Activated T-helper 1 cell treated with anti-CD3 and anti-CD28 coated beads, Interleukin-2, amount 50 U/mL, for 16 hours (primary cell): ENCODE results near the gene NR2C1.
A peak's percentile ranks its signal among the peaks of the same experiment; 100 is the strongest.
"Not testable (repeated sequence)": the region's sequence is repeated elsewhere in the genome, so short reads cannot be mapped to it uniquely, and the experiment has no call there.

Source experiments
- DNase-seq, 2 donors: peaks; one replicate each; pipeline ENCODE4 v3.0.0-alpha.2; 2020; ENCODE audit warnings: low read depth in 1 of 2, low spot score in 1 of 2

NR2C1 gene

DNA sequence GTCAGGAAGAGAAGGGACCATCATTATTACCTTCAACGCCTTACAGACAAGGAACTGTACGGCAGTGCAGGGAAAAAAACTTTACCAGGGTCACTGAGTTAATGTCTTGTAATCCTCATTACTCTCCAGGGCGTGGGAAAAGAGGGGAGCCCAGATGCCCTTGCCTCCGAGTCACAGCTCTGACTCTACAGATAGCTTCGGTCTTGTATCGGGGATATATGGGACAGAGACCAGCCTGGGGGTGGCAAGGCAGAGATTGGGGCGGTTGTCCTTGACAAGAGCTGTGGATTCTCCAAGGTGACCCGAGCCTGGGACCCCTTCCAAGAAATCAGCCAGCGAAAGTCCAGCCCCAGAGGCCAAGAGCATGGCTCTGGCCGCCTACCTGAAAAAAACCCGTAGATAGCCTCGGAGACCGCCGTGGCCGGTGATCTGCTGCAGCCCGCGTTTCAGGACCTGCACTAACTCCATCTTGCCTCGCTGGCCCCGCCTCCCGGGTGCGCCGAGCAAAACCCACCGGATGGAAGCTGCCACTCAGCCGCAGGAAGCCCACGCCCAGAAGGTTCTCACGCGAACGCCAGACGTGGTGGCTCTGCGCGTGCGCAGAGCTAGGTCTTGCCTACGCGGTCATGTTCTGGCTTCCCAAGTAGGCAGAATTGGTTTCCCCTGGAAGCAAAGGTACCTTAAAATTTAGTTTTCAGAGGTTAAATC is 70.1 kb downstream of the NR2C1 start, which contains the start of gene NDUFA12:
TSS of gene NDUFA12 (minus strand) at position 485 of the 708 bp plus-strand sequence. CDS start at position 468, 17 bp downstream.
- DNase-seq = peak; percentile 88 to 91

DNA sequence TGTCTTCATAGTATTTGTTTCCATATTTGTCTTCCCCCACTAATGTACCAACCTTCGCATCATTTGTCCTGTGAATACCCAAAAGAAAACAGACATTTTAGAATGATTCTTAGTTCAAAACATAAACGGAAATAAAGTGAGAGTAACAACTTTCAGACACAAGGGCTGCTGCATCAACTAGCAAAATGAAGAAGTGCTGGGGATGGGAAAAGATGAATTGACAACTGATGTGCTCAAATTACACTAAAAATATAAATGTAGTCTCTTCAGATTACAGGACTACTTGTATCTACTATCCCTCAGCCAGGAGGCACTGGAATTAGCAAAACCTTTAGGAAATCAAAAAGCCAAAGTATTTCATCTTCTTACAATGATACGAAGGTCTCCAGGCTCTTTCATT is 70.7 kb downstream of the NR2C1 start:
- no peak for DNase-seq

DNA sequence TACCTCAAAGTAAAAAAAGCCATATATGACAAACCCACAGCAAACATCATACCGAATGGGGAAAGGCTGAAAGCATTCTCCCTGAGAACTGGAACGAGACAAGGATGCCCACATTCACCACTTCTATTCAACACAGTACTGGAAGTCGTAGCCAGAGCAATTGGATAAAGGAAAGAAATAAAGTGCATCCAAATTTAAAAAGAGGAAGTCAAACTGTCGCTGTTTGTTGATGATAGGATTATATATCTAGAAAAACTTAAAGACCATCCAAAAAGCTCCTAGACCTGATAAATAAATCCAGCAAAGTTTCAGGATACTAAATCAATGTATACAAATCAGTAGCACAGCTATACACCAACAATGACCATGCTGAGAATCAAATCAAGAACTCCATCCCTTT is 75.1 kb downstream of the NR2C1 start:
- no peak for DNase-seq

DNA sequence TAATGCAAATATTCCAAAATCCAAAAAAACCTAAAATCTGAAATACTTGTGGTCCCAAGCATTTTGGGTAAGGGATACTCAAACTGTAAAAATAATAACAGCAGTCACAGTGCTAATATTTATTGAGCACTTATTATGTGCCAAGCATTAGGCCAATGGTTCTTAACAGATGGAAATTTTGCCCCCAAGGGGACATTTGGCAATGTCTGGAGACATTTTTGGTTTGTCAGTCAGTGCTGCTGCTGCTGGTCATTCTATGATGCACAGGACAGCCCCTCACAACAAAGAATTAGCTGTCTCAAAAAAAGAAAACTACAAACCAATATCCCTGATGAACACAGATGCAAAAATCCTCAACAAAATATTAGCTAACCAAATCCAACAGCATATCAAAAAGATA is 75.7 kb downstream of the NR2C1 start:
- DNase-seq = no peak

DNA sequence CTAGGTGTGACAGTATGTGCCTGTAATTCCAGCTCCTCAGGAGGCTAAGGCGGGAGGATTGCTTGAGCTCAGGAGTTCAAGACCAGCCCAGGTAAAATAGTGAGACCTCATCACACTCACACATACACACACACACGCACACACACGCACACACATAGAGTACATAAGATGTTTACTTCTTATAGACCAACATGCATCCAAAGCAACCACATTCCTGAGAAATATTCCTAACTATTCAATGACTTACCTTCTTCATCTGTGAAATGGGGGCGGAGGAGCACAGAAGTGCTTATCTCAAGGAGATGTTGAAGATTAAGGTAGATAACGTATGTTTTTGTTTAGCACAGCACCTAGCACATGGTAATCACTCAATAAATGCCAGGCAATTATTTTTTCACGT is 76.4 kb downstream of the NR2C1 start:
- no peak for DNase-seq

DNA sequence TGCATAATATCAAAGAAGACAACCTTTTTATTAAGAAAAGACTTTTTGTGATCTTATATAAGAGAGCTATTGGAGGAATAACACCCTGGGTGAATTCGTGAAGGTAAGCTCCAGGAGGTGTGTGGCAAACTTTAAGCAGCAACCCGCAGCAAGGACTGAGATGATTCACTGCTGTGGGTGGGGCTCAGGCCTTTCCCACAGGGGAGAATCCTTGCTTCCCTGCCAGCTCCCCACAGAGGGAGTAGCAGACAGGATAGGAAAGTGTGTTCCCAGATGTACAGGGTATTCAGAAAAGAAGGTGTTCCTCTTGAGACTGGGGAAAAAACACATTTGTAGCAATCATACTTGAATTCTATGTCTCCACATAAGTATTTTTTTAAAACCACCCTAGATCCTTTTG is 79.1 kb downstream of the NR2C1 start:
- no peak for DNase-seq

DNA sequence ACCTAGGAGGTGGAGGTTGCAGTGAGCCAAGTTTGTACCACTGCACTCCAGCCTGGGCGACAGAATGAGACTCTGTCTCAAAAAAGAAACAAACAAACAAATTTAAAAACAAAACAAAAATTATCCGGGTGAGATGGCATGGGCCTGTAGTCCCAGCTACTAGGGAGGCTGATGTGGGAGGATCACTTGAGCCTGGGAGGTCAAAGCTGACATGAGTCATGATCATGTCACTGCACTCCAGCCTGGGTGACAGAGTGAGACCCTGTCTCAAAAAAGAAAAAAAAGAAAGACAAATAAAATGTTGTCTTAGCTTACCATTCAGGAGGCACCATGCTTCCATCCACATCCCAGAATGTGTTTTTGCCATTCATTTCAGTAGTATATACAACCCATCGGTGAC is 79.6 kb downstream of the NR2C1 start:
- DNase-seq = not testable (repeated sequence)

DNA sequence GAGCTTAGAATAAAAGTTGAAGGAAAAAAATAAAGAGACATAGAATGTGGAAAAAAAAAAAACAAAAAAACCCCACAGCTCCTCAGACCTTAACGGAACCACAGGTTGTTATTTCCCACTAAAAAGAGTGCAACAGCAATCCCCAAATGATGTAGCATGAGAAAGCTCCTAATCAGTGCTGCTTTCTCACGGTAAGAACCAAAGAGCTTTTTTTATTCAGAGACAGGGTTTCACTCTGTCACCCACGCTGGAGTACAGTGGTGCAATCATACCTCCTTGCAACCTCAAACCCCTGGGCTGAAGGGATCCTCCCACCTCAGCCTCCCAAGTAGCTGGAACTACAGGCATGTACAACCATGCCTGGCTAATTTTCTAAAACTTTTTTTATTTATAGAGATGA is 83.2 kb downstream of the NR2C1 start:
- no peak for DNase-seq

DNA sequence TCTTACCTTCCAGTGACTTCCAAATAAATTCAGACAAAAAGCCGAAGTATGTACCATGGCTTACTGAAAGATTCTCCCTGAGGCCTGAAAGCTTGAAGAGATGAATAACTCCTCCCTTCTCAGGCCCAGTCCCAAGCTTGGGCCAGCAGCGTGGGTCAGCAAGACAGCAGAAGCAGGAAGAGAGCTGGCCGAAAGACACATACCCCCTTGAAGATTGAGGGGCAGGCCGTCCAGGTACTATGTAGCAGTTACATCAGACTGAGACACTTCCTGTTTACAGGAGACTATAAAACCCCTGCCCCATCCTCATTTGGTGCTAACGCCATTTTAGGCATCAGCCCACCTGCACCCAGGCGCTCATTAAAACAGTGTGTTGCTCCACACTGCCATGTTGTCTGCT is 84.9 kb downstream of the NR2C1 start:
- DNase-seq = no peak

DNA sequence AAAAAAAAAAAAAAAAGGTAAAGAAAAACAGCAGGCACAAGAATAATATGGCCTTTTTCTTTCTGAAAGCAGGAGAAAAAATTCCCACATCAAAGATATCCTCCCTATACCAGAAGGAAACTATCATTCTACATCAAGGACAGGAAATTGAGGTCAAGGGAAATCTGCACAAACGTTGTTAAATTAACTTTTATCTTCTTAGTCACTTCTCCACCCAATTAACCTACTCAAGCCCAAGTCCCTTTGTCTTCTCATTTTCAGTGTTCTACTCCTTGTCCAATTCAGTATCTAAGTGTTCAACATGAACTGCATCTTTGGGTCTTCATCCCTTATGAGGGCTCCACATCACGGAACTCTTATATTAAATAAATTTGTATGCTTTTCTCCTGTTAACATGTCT is 85.6 kb downstream of the NR2C1 start:
- DNase-seq = no peak

DNA sequence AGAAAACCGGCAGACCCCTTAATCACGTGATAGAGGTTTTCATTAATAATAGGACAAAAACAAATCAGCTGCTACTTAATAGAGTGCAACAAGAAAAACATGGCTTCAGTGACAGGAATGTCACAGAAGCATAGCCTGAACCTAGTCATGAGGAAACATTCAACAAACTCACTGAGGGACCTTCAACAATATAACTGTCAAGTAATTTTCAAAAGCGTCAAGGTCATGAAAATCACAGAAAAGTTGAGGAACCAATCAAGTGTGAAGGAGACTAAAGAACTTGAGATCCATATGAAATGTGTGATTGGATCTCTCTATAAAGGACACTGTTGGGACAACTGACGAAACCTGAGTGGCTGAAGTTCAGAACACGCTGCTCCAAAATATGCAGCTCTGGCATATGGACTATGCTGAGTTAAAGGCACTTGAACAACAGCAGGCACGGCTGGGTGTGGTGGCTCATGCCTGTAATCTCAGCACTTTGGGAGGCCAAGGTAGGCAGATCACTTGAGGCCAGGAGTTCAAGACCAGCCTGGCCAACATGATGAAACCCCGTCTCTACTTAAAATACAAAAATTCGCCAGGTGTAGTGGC is 86.2 kb downstream of the NR2C1 start:
- no peak for DNase-seq

DNA sequence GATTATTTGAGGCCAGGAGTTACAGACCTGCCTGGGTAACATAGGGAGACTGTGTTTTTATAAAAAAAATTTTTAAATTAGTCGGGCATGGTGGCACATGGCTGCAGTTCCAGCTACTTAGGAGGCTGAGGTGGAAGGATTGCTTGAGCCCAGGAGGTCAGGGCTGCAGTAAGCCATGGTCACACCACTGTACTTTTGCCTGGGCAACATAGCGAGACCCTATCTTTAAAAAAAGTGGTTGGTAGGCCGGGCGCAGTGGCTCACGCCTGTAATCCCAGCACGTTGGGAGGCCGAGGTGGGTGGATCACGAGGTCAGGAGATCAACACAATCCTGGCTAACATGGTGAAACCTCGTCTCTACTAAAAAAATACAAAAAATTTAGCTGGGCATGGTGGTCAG is 88.3 kb downstream of the NR2C1 start:
- not testable (repeated sequence) for DNase-seq

DNA sequence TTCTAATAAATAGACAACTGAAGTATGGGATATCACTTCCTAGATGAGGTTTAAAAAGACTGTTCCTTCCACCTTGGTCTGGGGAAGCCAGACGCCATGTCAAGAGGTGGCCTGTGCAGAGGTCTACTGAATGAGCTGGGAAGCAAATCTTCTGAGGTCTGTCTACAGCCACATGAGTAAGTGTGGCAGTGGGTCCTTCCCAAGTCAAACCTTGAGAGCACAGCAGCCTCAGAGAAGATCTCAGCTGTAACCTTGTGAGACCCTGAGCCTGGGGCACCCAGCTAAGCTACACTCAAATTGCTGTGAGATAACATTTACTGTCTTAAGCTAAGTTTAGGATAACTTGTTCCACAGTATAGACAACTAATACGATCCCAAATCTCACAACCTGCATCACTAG is 90.1 kb downstream of the NR2C1 start:
- DNase-seq = no peak

DNA sequence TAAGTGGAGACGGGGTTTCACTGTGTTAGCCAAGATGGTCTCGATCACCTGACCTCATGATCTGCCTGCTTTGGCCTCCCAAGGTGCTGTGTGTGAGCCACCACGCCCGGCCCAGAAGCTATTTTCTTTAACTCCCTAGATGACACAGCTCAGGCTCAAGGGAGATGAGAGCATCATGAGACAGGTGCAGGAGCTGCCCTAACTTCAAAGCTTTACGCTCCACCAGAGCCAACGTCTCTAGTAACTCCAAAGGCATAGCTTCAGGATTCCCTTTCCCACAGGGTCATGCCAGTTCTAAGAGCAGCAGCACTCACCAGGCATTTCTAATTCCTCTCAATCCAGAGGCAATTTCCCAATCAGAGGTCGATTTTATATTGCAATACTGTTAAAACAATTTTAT is 91.0 kb downstream of the NR2C1 start:
- DNase-seq = no peak

DNA sequence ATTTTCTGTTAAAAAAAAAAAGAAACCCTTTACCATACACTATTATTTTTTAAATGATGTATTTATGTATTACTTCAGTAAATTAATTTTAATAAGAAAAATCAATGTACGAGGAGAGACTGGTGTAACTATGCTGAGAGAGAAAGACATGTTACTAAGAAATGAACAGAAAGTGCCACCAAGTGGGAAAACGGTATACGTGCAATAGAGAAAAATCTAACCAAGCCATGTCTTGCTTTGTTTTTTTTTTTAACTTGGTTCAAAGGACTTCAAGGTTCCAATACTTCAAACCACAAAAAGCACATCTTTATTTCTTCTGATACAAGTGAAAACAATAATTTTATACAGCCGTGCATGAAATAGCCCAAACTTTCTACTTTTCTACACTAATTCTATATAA is 92.8 kb downstream of the NR2C1 start:
- no peak for DNase-seq

DNA sequence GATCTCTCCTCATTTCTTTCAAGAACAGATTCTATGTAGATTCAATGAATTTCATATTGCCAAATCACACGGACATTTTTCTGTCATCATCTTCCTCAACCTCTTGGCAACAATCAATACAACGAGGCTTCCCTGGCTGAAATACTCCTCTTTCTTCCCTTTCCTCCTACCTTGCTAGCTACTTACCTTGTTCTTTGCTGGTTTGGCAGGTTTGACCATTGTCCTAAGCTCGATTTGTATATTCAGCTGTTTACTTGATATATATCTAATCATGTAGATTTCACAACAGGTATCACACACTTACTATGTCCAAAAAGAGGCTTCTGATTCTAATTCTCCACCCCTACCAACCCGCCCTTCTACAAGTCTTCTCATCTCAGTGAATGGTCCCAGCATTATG is 93.5 kb downstream of the NR2C1 start:
- no peak for DNase-seq

DNA sequence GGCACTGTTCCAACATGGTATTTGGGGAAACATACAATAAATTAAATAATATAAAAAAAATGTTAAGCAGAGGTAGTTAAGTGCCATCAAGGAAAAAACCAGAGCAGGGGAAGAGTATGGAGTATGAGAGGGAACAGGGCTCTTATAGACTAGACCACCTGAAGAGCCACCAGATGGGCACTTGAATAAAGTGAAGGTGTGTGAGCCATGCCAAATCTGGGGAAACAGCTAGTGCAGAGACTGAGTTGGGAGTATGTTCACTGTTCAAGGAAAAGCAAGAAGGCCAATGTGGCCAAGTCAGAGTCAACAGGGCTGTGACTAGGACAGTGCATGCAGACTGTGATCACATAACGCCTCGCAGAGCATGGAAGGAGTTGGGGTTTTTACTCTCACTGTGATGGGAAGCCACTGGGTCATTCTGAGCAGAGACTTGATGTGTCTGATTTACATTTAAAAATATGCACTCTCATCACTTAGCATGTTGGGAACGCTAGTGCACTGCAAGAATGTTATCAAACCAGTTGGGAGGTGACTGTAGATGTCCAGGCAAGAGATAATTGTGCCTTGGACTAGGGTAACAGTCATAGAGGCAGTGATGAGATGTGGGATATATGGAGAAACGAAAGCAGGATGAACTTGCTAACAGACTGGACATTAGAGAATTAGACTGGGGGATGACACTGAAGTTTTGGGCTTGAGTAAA is 95.5 kb downstream of the NR2C1 start:
- no peak for DNase-seq

DNA sequence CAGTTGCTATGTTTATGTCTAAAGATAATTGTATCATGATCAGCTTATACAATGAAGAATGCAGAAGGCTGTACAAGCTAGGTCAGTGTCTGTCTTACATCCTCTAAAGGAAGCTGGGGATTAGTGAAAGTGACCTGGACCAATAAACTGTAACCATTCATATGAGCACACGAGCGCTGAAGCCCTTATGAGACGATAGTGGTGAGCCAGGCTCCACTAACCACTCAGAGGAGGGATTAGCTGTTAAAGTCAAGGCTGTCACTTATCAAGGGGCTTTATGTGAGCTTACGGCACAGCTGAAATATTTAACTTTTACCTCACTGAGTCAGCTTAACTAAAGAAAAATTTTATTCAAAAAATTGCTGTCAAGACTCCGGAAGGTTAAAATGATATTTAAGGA is 100.2 kb downstream of the NR2C1 start:
- no peak for DNase-seq

DNA sequence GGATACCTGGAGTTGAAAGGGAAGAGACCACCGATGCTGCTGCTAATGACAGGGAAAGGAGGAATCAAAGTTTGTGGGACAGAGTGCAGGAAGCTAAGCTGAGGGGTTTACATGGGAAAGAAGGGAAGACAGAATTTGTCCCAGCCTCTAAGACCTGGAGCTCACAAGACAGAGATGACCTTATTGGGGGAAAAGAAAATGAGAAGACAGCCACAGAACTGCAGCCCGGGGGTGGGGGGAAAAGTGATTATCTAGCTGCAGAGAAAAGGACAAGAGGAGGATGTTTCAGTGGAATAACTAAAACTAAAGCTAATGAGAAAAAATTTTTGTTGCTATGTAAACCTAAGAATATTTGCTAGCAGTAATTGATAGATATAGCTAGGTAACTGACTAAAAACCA is 100.6 kb downstream of the NR2C1 start:
- no peak for DNase-seq

DNA sequence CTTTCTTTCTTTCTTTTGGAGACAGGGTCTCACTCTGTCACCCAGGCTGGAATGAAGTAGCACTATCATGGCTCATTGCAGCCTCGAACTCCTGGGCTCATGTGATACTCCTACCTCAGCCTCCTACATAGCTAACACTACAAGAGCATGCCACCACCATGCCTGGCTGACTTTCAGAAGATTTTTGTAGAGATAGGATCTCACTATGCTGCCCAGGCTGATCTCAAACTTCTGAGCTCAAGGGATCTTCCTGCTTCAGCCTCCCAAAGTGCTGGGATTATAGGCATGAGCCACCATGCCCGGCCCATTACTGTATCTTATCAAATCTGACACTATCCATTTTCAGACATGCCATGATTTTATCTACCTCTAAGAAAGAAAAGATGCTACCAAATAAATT is 101.5 kb downstream of the NR2C1 start:
- no peak for DNase-seq

DNA sequence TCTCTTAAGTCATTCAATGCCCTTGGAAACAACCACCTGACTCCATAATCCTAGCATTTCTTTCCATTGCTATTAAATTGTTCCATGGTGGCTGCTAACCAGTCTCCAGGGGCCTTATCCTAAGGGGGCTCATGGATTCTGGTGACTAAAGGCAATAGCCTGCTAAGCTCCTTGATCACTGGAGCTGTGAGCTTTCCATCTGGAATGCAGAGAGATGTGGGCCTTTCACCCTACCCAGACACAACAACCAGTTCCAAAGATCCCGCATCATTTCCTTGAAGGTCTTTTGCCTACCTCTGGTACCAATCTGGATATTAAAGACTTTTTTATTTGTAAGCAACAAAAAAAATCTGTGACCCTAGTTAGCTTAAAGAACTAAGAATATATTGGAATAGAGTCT is 102.9 kb downstream of the NR2C1 start:
- DNase-seq = no peak
